ENCODE measurements around the gene HCN2. TPM values are rescaled to one million over a fixed set of nuclear protein-coding genes. Genes with fewer than 3 reads are reported as not detected.
A peak's percentile ranks its signal among the peaks of the same experiment; 100 is the strongest.

The HCN2 gene
- total and polyA plus RNA-seq, 2 of the 13 experiments (the other 11 are each of a cell fraction or from before 2014, with no cell fraction given) = 0.01 TPM; not detected in 1

GRCh38 chr19:555474-555808 lies 34.2 kb upstream of the HCN2 start:
- H3K4me2 ChIP-seq (ENCODE audit: low read depth, low read length) = 0 out of 2 replicates have a peak overlapping the region, but pooled peaks have one; percentile 7
- no peak overlapping the region for H3K4me3 ChIP-seq (replicated peaks in 1 of 3; ENCODE audit: insufficient read depth in 1 of 3, low read depth in 2 of 3, low read length in 3 of 3)
- 50% methylated on average over 11 of the region's 14 CpGs for WGBS (ENCODE audit: low lambda C conversion rate)
- H3K27me3 ChIP-seq (ENCODE audit: control insufficient read depth in 1 of 2, insufficient read depth in 2 of 2, low read length in 2 of 2) = peaks cover 3% of the 10 kb centered on the region in 2 experiments; a peak in 2 of 5 replicates
- ATAC-seq (no peak), FAIRE-seq (no peak), DNase-seq (ENCODE audit: low spot score) (no peak)
- ChIA-PET POLR2A (interaction anchor here (0.7 to 3.8 kb wide), 18 partner anchors 11 to 183 kb away, joined by 3 to 45 read pairs (median 8); partner anchors contain the start of genes BSG and CDC34), CTCF (ENCODE audit: low intra/inter-chr PET ratio, low total read pairs) (no interaction called here)
- no peaks in the 10 kb centered on the region for H4K20me1 ChIP-seq (ENCODE audit: insufficient read depth, low read length)
- BruUV-seq (replicated peaks) = no TSS peak
- H3K9ac ChIP-seq (ENCODE audit: insufficient read depth, low read depth, low read length) = no peak overlapping the region
- TF ChIP-seq ZNF781 (CRISPR knock-in tag; IDR thresholded peaks at IDR 0.05; ENCODE audit: borderline replicate concordance, not compliant biosample characterization) = no peak
- no peak for TF ChIP-seq ATF2 (CRISPR knock-in tag; IDR thresholded peaks at IDR 0.05)
- TF ChIP-seq ZFP41 (CRISPR knock-in tag; IDR thresholded peaks at IDR 0.05; ENCODE audit: borderline replicate concordance) = no peak
- TF ChIP-seq BATF2 (CRISPR knock-in tag; IDR thresholded peaks at IDR 0.05) = no peak
- TF ChIP-seq ARNTL (CRISPR knock-in tag; IDR thresholded peaks at IDR 0.05) = no peak
- TF ChIP-seq ZBTB7B (CRISPR knock-in tag; IDR thresholded peaks at IDR 0.05) = no peak
- peak; percentile 8; the same call in 1 of the 2 replicates for TF ChIP-seq DPF2 (CRISPR knock-in tag; IDR thresholded peaks at IDR 0.05; ENCODE audit: borderline replicate concordance, low read depth)
- no peak for TF ChIP-seq ZNF75D (CRISPR knock-in tag; IDR thresholded peaks at IDR 0.05; ENCODE audit: borderline replicate concordance)
- no peak for TF ChIP-seq ZNF567 (CRISPR knock-in tag; IDR thresholded peaks at IDR 0.05; ENCODE audit: borderline replicate concordance)
- no peak for TF ChIP-seq ZSCAN9 (CRISPR knock-in tag; IDR thresholded peaks at IDR 0.05; ENCODE audit: borderline replicate concordance)
- no peak for TF ChIP-seq MATR3 (CRISPR knock-in tag; IDR thresholded peaks at IDR 0.05)
- 0 out of 2 replicates have a peak, but pooled peaks have one; percentile 32 for TF ChIP-seq MAX (IDR thresholded peaks at IDR 0.05)
- 0 out of 2 replicates have a peak, but pooled peaks have one; percentile 79 for TF ChIP-seq ZNF460 (CRISPR knock-in tag; IDR thresholded peaks at IDR 0.05; ENCODE audit: borderline replicate concordance)
- no peak for TF ChIP-seq ZNF780A (CRISPR knock-in tag; IDR thresholded peaks at IDR 0.05)
- no peak for TF ChIP-seq ZNF749 (CRISPR knock-in tag; IDR thresholded peaks at IDR 0.05; ENCODE audit: borderline replicate concordance)
- no peak for TF ChIP-seq MEIS1 (CRISPR knock-in tag; IDR thresholded peaks at IDR 0.05; ENCODE audit: borderline replicate concordance)
- no peak for TF ChIP-seq ZNF678 (CRISPR knock-in tag; IDR thresholded peaks at IDR 0.05)
- H3K4me1 ChIP-seq (ENCODE audit: insufficient read depth, low read length) = peaks cover 64% of the 10 kb centered on the region
- intact Hi-C loops (cut with micrococcal nuclease; ENCODE audit: unreplicated experiment) = no loop called here
- H3K27ac ChIP-seq (ENCODE audit: extremely low read length, insufficient read depth, low read length) = no peak overlapping the region
- in situ Hi-C loops (cut with HindIII; ENCODE audit: extremely low pct_ligation_motif_present, low pct_unique_long_range_greater_than_20kb) = no loop called here
- H3K36me3 ChIP-seq (replicated peaks in 1 of 2; ENCODE audit: control insufficient read depth in 1 of 2, insufficient read depth in 2 of 2, low read length in 2 of 2) = no peaks in the 10 kb centered on the region
- no peaks in the 10 kb centered on the region for H3K9me3 ChIP-seq (ENCODE audit: low read length)
- no peak overlapping the region for H2AFZ ChIP-seq (ENCODE audit: low read length)
- H3K79me2 ChIP-seq (ENCODE audit: insufficient read depth, low read length) = no peaks in the 10 kb centered on the region

Data from HepG2 (cell line).